HS-27A (cell line): ENCODE data around the gene PRKCA.

Source experiments
- DNase-seq: peaks from one replicate; pipeline ENCODE4 v3.0.0-alpha.2; 2012; ENCODE audit warnings: low read depth, missing footprints

The PRKCA gene

GRCh38 chr17:66547151-66547865, 244.9 kb downstream of the PRKCA start:
- no peak for DNase-seq

DNA sequence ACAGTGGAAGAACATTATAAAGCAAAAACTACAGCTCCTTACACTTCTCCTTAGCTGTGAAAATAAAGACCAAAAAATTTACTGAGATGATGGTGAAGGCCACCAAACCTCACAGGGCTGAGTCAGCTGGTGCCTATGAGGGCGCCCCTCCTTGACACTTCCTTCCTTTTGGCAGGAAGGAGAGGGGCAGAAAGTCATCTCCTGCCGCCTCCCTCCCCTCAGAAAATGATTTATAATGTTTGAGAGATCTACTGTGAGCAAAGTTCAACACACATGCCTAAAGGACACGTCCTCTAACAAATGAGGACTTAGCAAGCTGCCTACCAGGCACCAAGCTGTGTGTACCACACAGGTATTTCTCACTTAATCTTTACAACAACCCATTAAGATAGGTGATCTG, 245.7 kb downstream of the PRKCA start:
- no peak for DNase-seq

GRCh38 chr17:66548659-66549310, 246.4 kb downstream of the PRKCA start:
- no peak for DNase-seq

GRCh38 chr17:66549311-66549704, 246.9 kb downstream of the PRKCA start:
- peak; percentile 59 for DNase-seq

- peak; percentile 71 for DNase-seq
Measured at GRCh38 chr17:66549731-66550207, 247.4 kb downstream of the PRKCA start.

GRCh38 chr17:66551839-66552238, 249.4 kb downstream of the PRKCA start:
- no peak for DNase-seq

- no peak for DNase-seq
Measured at GRCh38 chr17:66552371-66552770, 250.0 kb downstream of the PRKCA start.

GRCh38 chr17:66555605-66556004, 253.2 kb downstream of the PRKCA start:
- DNase-seq = no peak

GRCh38 chr17:66557200-66557599, 254.8 kb downstream of the PRKCA start:
- no peak for DNase-seq

GRCh38 chr17:66557886-66558285, 255.5 kb downstream of the PRKCA start:
- no peak for DNase-seq

GRCh38 chr17:66560691-66561090, 258.3 kb downstream of the PRKCA start:
- DNase-seq = no peak

DNA sequence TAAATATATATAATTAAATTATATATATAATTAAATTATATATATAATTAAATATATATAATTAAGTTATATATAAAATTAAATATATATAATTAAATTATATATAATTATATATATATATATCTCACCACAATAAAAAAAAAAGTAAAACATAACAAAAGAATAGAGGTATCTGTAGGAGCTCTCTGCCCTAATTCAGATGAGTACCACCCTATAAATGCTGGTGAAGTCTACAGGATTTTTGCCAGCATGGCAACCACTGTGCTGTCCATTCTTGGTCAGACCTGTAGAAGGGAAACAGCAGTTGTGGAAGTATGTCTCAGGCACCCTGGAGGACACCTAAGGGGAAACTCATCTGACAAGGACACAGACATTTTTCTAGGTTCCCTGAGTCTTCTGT, 259.7 kb downstream of the PRKCA start:
- no peak for DNase-seq

- DNase-seq = no peak
Measured at GRCh38 chr17:66564992-66565465, 262.6 kb downstream of the PRKCA start.

- peak; percentile 73 for DNase-seq
Measured at GRCh38 chr17:66567234-66568170, 265.1 kb downstream of the PRKCA start.

GRCh38 chr17:66569572-66569971, 267.2 kb downstream of the PRKCA start:
- no peak for DNase-seq

DNA sequence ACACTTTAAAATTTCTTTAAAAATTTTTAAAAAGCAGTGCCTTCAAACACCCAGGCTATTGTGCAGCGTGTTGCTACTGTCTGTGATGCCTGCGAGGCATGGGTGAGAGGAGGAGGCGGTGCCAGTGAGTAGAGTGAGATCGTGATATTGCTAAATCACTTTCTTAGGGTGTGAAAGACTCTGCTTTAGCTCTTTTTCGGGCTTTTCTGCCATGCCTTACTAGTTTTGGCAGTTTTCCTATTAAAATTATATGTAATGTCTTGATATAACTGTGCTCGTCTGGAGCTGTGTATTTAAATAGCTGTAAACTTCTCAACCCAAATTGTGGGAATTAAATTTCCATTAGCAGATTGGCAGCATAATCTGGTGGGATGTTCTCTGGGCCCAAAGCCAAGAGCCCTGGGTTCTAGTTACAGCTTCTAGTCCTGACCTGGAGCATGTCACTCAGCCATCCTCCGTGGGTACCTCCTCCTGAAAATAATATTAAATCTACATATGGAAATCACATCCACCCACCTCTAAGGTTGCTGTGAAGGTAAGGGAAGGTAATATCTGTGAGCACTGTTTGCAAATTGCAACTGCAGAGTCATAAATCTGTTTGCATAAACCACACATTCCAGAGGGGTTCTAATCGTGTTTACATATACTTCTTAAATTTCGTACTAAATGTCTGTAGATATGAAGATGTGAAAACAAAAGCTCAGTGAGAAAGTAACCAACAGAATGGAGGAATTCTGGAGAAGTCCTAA, 268.2 kb downstream of the PRKCA start:
- no peak for DNase-seq

- no peak for DNase-seq
Measured at GRCh38 chr17:66571745-66572144, 269.3 kb downstream of the PRKCA start.

DNA sequence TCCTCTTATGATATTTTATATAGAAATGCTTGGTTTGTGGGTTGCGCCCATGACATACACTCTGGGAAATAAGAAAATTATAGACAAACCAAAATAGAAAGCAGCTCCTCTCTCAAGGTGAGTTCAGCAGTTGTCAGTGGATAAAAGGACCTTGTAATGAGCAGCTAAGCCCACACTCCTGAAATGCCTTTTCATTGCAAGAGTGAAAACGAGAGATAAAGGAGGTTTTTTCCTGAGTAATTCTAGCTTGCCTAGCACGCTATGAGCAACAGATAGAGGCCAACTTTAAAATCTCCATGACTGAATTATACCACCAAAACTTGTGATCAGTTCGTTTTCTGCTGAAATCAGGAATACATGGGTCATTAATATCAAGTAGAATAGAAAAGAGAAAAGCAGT, 270.7 kb downstream of the PRKCA start:
- no peak for DNase-seq

DNA sequence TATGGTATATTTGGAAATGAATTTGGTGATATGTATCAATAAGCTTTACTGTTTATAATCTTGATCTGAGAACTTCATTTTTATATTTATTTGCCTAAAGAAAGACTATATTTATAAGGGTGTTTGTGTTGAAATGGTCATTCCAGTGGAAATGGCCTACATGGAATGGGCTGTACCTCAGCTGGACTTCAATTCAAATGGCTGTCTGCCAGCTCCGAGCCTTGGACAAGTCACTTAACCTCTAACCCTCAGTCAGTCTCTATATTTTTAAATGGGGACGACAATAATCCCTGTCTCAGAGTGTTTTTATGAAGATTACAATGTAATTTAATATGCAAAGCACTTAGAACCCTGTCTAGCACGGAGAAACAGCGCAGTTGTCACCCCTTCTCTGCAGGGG, 271.7 kb downstream of the PRKCA start:
- DNase-seq = no peak

- no peak for DNase-seq
Measured at GRCh38 chr17:66576473-66576872, 274.1 kb downstream of the PRKCA start.

DNA sequence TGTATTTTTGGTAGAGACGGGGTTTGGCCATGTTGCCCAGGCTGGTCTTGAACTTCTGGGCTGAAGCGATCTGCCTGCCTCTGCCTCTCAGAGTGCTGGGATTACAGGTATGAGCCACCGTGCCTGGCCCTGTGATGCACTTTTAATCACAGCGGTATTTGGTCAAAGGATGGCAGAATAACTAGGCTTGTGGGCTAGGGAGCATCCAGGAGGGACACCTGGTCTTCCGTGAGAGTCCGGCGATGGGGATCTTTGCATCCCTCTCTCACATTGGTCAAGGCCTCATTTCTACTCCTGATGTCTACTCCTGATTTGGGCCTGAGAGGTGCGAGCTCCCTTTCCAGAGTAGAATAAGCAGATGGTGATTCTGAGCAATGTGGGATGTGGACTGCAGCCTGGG, 274.6 kb downstream of the PRKCA start:
- DNase-seq = no peak
